ENCODE data around the gene CYTH2. TPM values are rescaled to one million over a fixed set of nuclear protein-coding genes. Genes with fewer than 3 reads are reported as not detected.
"Not testable (repeated sequence)": the region's sequence is repeated elsewhere in the genome, so short reads cannot be mapped to it uniquely, and the experiment has no call there.

CYTH2 gene
- total and polyA plus RNA-seq, 2 donors = 32.0 to 42.4 TPM

- Histone ChIP-seq H3K36me3 (ENCODE audit: control insufficient read depth in 2 of 2, insufficient read depth in 2 of 2, low read length in 1 of 2) (no peaks in the 10 kb centered on the region), H3K4me3 (ENCODE audit: low read length in 2 of 2) (no peak overlapping the region), H3K4me1 (ENCODE audit: control insufficient read depth in 2 of 2, insufficient read depth in 2 of 2, low read length in 2 of 2) (peaks cover 14 to 25% of the 10 kb centered on the region in 2 donors), H3K9me3 (ENCODE audit: control insufficient read depth in 2 of 2, insufficient read depth in 1 of 2, low read length in 1 of 2) (peaks cover 0 to 4% of the 10 kb centered on the region in 2 donors), H3K27me3 (ENCODE audit: control insufficient read depth in 2 of 2, insufficient read depth in 1 of 2, low read length in 1 of 2) (peaks cover 19 to 46% of the 10 kb centered on the region in 2 donors), H3K27ac (ENCODE audit: low read depth in 1 of 2, low read length in 1 of 2) (no peak overlapping the region)
- WGBS = 95% methylated on average over 6 of the region's 6 CpGs
- no peak for DNase-seq (ENCODE audit: low read depth in 6 of 9, low spot score in 9 of 9)
Measured at GRCh38 chr19:48487544-48487943, 18.4 kb downstream of the CYTH2 start.

GRCh38 chr19:48487948-48488347 lies 18.8 kb downstream of the CYTH2 start:
- H3K9me3 ChIP-seq (ENCODE audit: control insufficient read depth in 2 of 2, insufficient read depth in 1 of 2, low read length in 1 of 2) = peaks cover 0 to 8% of the 10 kb centered on the region in 2 donors
- H3K27ac ChIP-seq (ENCODE audit: low read depth in 1 of 2, low read length in 1 of 2) = no peak overlapping the region
- H3K4me3 ChIP-seq (ENCODE audit: low read length in 2 of 2) = no peak overlapping the region
- DNase-seq (ENCODE audit: low read depth in 6 of 9, low spot score in 9 of 9) = no peak
- peaks cover 23 to 50% of the 10 kb centered on the region in 2 donors for H3K27me3 ChIP-seq (ENCODE audit: control insufficient read depth in 2 of 2, insufficient read depth in 1 of 2, low read length in 1 of 2)
- no peaks in the 10 kb centered on the region for H3K36me3 ChIP-seq (ENCODE audit: control insufficient read depth in 2 of 2, insufficient read depth in 2 of 2, low read length in 1 of 2)
- peaks cover 14 to 29% of the 10 kb centered on the region in 2 donors for H3K4me1 ChIP-seq (ENCODE audit: control insufficient read depth in 2 of 2, insufficient read depth in 2 of 2, low read length in 2 of 2)
- 94% methylated on average over 8 of the region's 8 CpGs for WGBS

- H3K27ac ChIP-seq (ENCODE audit: low read depth in 1 of 2, low read length in 1 of 2); H3K4me3 ChIP-seq (ENCODE audit: low read length in 2 of 2); DNase-seq (ENCODE audit: low read depth in 6 of 9, low spot score in 9 of 9); H3K36me3 ChIP-seq (ENCODE audit: control insufficient read depth in 2 of 2, insufficient read depth in 2 of 2, low read length in 1 of 2): not testable (repeated sequence)
- Histone ChIP-seq H3K27me3 (ENCODE audit: control insufficient read depth in 2 of 2, insufficient read depth in 1 of 2, low read length in 1 of 2) (peaks cover 29 to 55% of the 10 kb centered on the region in 2 donors), H3K9me3 (ENCODE audit: control insufficient read depth in 2 of 2, insufficient read depth in 1 of 2, low read length in 1 of 2) (peaks cover 0 to 13% of the 10 kb centered on the region in 2 donors), H3K4me1 (ENCODE audit: control insufficient read depth in 2 of 2, insufficient read depth in 2 of 2, low read length in 2 of 2) (peaks cover 14 to 29% of the 10 kb centered on the region in 2 donors)
- WGBS = 97% methylated on average over 7 of the region's 7 CpGs
Measured at GRCh38 chr19:48488478-48488877, 19.3 kb downstream of the CYTH2 start.

- H3K36me3 ChIP-seq (ENCODE audit: control insufficient read depth in 2 of 2, insufficient read depth in 2 of 2, low read length in 1 of 2) = no peaks in the 10 kb centered on the region
- peaks cover 0 to 14% of the 10 kb centered on the region in 2 donors for H3K9me3 ChIP-seq (ENCODE audit: control insufficient read depth in 2 of 2, insufficient read depth in 1 of 2, low read length in 1 of 2)
- H3K27me3 ChIP-seq (ENCODE audit: control insufficient read depth in 2 of 2, insufficient read depth in 1 of 2, low read length in 1 of 2) = peaks cover 40 to 66% of the 10 kb centered on the region in 2 donors
- peak in 3 of 9 donors; percentile 63 to 78 (median 70) for DNase-seq (ENCODE audit: low read depth in 6 of 9, low spot score in 9 of 9)
- no peak overlapping the region for H3K27ac ChIP-seq (ENCODE audit: low read depth in 1 of 2, low read length in 1 of 2)
- WGBS = 27% methylated on average over 19 of the region's 19 CpGs
- peaks cover 14 to 29% of the 10 kb centered on the region in 2 donors for H3K4me1 ChIP-seq (ENCODE audit: control insufficient read depth in 2 of 2, insufficient read depth in 2 of 2, low read length in 2 of 2)
- no peak overlapping the region for H3K4me3 ChIP-seq (ENCODE audit: low read length in 2 of 2)
Measured at GRCh38 chr19:48489608-48490216, 20.5 kb downstream of the CYTH2 start.

DNA sequence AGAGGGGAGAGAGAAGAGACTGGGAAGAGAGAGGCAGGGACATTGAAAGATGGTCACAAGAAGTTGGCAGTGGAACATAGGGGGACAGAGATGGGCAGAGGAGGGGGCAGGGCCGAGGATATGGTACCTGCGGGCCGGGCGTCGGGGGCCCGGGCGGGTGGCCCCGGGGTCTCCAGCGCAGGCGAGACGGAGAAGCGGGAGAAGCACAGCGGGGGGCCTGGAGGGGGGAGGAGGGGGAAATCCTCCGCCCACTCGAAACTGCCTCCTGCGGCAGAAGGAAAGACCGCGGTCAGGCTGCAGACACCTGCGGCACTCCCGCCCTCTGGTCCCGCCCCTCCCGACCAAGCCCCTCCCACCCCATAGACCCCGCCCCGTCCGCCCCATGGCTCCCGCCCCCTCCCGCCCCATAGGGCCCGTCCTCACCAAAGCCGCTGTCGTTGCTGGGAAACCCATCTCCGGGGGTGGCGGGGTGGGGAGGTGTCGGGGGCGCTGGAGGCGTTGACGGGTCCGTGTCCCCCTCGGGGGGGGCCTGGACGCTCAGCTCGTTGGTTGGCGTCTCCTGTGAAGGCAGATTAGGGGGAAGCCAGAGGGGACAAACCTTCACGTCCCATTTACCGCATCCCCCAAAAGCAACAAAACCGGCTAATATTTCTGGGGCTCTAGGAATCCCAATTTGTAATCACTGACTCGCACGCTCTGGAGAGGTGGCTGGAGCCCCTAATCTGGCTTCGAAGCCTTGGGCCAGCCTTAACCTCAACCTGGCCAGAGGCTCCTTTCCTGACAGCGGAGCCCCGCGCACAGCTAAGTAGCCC lies 22.0 kb downstream of the CYTH2 start:
- Histone ChIP-seq H3K27ac (ENCODE audit: low read depth in 1 of 2, low read length in 1 of 2) (no peak overlapping the region), H3K27me3 (ENCODE audit: control insufficient read depth in 2 of 2, insufficient read depth in 1 of 2, low read length in 1 of 2) (peaks cover 52 to 80% of the 10 kb centered on the region in 2 donors), H3K36me3 (ENCODE audit: control insufficient read depth in 2 of 2, insufficient read depth in 2 of 2, low read length in 1 of 2) (no peaks in the 10 kb centered on the region), H3K4me3 (ENCODE audit: low read length in 2 of 2) (peak overlapping the region in 1 of 2 donors; percentile 25), H3K4me1 (ENCODE audit: control insufficient read depth in 2 of 2, insufficient read depth in 2 of 2, low read length in 2 of 2) (peaks cover 14 to 29% of the 10 kb centered on the region in 2 donors), H3K9me3 (ENCODE audit: control insufficient read depth in 2 of 2, insufficient read depth in 1 of 2, low read length in 1 of 2) (peaks cover 0 to 14% of the 10 kb centered on the region in 2 donors)
- DNase-seq (ENCODE audit: low read depth in 6 of 9, low spot score in 9 of 9) = peak in 3 of 9 donors; percentile 49 to 65 (median 50)
- 6% methylated on average over 50 of the region's 50 CpGs for WGBS

GRCh38 chr19:48491793-48492123 lies 22.6 kb downstream of the CYTH2 start:
- Histone ChIP-seq H3K9me3 (ENCODE audit: control insufficient read depth in 2 of 2, insufficient read depth in 1 of 2, low read length in 1 of 2) (peaks cover 0 to 14% of the 10 kb centered on the region in 2 donors), H3K4me3 (ENCODE audit: low read length in 2 of 2) (no peak overlapping the region), H3K36me3 (ENCODE audit: control insufficient read depth in 2 of 2, insufficient read depth in 2 of 2, low read length in 1 of 2) (no peaks in the 10 kb centered on the region), H3K27me3 (ENCODE audit: control insufficient read depth in 2 of 2, insufficient read depth in 1 of 2, low read length in 1 of 2) (peaks cover 52 to 85% of the 10 kb centered on the region in 2 donors), H3K4me1 (ENCODE audit: control insufficient read depth in 2 of 2, insufficient read depth in 2 of 2, low read length in 2 of 2) (peaks cover 14 to 29% of the 10 kb centered on the region in 2 donors), H3K27ac (ENCODE audit: low read depth in 1 of 2, low read length in 1 of 2) (no peak overlapping the region)
- 37% methylated on average over 10 of the region's 10 CpGs for WGBS
- no peak for DNase-seq (ENCODE audit: low read depth in 6 of 9, low spot score in 9 of 9)

- Histone ChIP-seq H3K36me3 (ENCODE audit: control insufficient read depth in 2 of 2, insufficient read depth in 2 of 2, low read length in 1 of 2) (no peaks in the 10 kb centered on the region), H3K27ac (ENCODE audit: low read depth in 1 of 2, low read length in 1 of 2) (peak overlapping the region in 1 of 2 donors; percentile 52), H3K4me3 (ENCODE audit: low read length in 2 of 2) (peak overlapping the region; percentile 17 to 51), H3K9me3 (ENCODE audit: control insufficient read depth in 2 of 2, insufficient read depth in 1 of 2, low read length in 1 of 2) (peaks cover 0 to 14% of the 10 kb centered on the region in 2 donors), H3K4me1 (ENCODE audit: control insufficient read depth in 2 of 2, insufficient read depth in 2 of 2, low read length in 2 of 2) (peaks cover 14 to 29% of the 10 kb centered on the region in 2 donors), H3K27me3 (ENCODE audit: control insufficient read depth in 2 of 2, insufficient read depth in 1 of 2, low read length in 1 of 2) (peaks cover 60 to 88% of the 10 kb centered on the region in 2 donors)
- DNase-seq (ENCODE audit: low read depth in 6 of 9, low spot score in 9 of 9) = peak in 3 of 9 donors; percentile 55 to 68 (median 56)
- WGBS = 5% methylated on average over 47 of the region's 47 CpGs
Measured at GRCh38 chr19:48492925-48493717, 24.0 kb downstream of the CYTH2 start.

DNA sequence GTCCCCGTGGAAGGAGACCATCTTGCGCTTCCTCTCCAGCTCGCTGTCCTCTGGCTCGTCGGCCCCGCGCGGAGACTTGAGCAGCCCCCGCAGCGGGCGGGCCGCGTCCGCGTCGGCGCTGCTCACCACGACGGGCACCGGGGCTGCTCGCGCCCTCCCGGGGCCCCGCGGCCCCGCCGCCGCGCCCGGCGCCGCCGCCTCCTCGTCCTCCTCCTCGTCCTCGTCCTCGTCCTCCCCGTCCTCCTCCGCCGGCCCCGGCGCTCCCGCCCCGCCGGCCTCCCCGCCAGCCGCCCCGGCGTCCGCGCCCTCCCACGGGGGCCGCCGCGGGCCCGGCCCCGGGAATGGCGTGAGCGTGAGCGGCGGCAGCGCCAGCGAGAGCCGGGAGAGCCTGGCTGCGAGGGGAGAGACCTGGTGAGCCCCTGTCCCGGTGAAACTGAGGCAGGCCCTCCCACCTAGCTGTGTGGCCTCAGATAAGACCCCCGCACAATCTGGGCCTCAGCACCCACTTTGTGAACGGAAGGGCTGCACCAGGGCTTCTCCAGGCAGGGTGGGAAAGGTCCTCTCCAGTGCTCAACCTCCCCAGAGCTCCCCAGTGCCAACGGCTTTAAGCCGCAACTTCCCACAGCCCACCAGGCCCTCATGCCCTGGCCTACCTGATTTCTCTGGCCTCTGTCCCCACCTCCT lies 24.7 kb downstream of the CYTH2 start:
- peaks cover 0 to 14% of the 10 kb centered on the region in 2 donors for H3K9me3 ChIP-seq (ENCODE audit: control insufficient read depth in 2 of 2, insufficient read depth in 1 of 2, low read length in 1 of 2)
- H3K36me3 ChIP-seq (ENCODE audit: control insufficient read depth in 2 of 2, insufficient read depth in 2 of 2, low read length in 1 of 2) = no peaks in the 10 kb centered on the region
- DNase-seq (ENCODE audit: low read depth in 6 of 9, low spot score in 9 of 9) = no peak
- H3K27me3 ChIP-seq (ENCODE audit: control insufficient read depth in 2 of 2, insufficient read depth in 1 of 2, low read length in 1 of 2) = peaks cover 60 to 89% of the 10 kb centered on the region in 2 donors
- peaks cover 14 to 29% of the 10 kb centered on the region in 2 donors for H3K4me1 ChIP-seq (ENCODE audit: control insufficient read depth in 2 of 2, insufficient read depth in 2 of 2, low read length in 2 of 2)
- WGBS = 6% methylated on average over 70 of the region's 70 CpGs
- peak overlapping the region in 1 of 2 donors; percentile 52 for H3K27ac ChIP-seq (ENCODE audit: low read depth in 1 of 2, low read length in 1 of 2)
- H3K4me3 ChIP-seq (ENCODE audit: low read length in 2 of 2) = peak overlapping the region; percentile 17 to 51

Measured in thymus (tissue), 11 donors.